ENCODE measurements around the gene ITM2C.

Gene ITM2C

DNA sequence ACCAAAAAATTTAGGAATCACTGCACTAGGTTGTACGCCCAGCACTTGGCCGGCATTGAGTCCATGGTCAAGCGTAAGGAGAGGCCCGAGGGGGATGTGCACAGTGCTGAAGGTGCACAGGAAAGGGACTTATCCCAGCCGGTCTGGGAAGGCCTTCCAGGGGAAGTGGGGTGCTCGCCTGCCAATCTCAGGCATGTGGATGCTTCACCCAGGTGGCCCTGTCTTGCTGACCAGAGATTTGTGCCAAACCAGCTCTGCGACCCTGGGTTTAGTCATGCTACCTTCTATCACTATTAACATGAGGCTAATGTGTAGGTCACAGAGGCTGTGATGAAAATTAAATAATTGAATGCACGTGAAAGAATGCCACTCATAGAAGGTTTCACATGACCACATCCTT is 1.7 kb upstream of the ITM2C start:
- Histone ChIP-seq H3K14ac (ENCODE audit: low read length in 2 of 2) (no peak overlapping the region), H2BK120ac (ENCODE audit: low read depth, low read length) (no peak overlapping the region), H4K8ac (ENCODE audit: low read length) (no peak overlapping the region), H2BK5ac (ENCODE audit: low read depth, low read length, poor library complexity, severe bottlenecking) (no peak overlapping the region), H3K4me2 (ENCODE audit: low read length, poor library complexity, severe bottlenecking) (no peak overlapping the region), H3K79me1 (replicated peaks; ENCODE audit: low read length, poor library complexity, severe bottlenecking) (no peaks in the 10 kb centered on the region), H3K27me3 (ENCODE audit: control insufficient read depth in 1 of 2, insufficient read depth in 1 of 2, low read length in 2 of 2) (peaks cover 22 to 50% of the 10 kb centered on the region in 2 experiments), H3K23ac (ENCODE audit: low read length in 2 of 2) (no peak overlapping the region), H3K9me3 (ENCODE audit: control insufficient read depth, low read length) (peaks cover 4% of the 10 kb centered on the region), H3K4me1 (ENCODE audit: control insufficient read depth, insufficient read depth, low read depth, low read length) (peaks cover 27% of the 10 kb centered on the region), H2BK15ac (ENCODE audit: low read depth, poor library complexity, severe bottlenecking) (no peak overlapping the region), H2BK12ac (ENCODE audit: low read length in 2 of 2) (no peak overlapping the region), H3K18ac (ENCODE audit: low read depth in 1 of 2, low read length in 2 of 2) (no peak overlapping the region), H3K9ac (ENCODE audit: low read length) (no peak overlapping the region), H4K91ac (ENCODE audit: low read length) (no peak overlapping the region), H3K36me3 (ENCODE audit: control insufficient read depth in 1 of 2, insufficient read depth in 2 of 2, low read depth in 1 of 2, low read length in 2 of 2) (no peaks in the 10 kb centered on the region), H3K4me3 (ENCODE audit: insufficient read depth in 1 of 2, low read depth in 1 of 2, low read length in 2 of 2) (no peak overlapping the region), H2AK5ac (ENCODE audit: low read length, severe bottlenecking) (no peak overlapping the region), H3K27ac (ENCODE audit: low read length, poor library complexity, severe bottlenecking) (no peak overlapping the region), H3K4ac (ENCODE audit: low read depth in 1 of 2, low read length in 2 of 2) (no peak overlapping the region), H2AFZ (ENCODE audit: low read depth, low read length) (no peak overlapping the region)
- 75% methylated on average over 7 of the region's 8 CpGs for WGBS
- DNase-seq = no peak

DNA sequence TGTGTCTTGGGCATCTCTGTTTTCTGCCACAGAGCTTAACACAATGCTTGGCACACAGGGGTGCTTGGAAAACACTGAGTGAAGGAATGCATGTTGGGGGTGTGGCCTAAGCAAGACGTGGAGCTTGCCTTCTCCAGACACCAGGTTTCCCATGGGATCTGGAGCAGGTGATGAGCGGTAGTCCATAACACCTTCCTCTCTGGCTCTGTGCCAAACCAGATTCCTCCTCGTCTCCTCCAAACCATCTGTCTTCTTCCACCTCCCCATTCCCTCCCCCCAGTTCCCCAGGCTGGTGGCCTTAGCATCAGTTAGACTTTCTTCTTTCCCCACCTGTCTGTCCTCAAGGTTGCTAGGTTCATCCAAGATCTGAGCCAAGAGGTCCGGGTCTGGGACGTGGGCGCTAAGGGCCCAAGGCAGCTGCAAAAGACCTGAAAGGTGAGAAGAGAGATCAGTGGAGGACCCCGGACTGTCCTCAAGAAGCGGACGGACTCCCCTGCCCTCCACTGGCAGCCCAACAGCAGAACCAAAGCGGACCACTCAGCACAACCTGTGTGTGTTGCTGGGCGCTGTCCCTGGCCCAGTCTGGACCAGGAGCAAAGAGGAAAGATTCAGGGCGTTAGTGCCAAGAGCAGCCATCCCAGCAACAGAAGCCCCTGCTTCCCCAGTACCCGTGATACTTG is 1.2 kb upstream of the ITM2C start:
- Histone ChIP-seq H3K36me3 (ENCODE audit: control insufficient read depth in 1 of 2, insufficient read depth in 2 of 2, low read depth in 1 of 2, low read length in 2 of 2) (no peaks in the 10 kb centered on the region), H3K27me3 (ENCODE audit: control insufficient read depth in 1 of 2, insufficient read depth in 1 of 2, low read length in 2 of 2) (peaks cover 22 to 45% of the 10 kb centered on the region in 2 experiments)

DNA sequence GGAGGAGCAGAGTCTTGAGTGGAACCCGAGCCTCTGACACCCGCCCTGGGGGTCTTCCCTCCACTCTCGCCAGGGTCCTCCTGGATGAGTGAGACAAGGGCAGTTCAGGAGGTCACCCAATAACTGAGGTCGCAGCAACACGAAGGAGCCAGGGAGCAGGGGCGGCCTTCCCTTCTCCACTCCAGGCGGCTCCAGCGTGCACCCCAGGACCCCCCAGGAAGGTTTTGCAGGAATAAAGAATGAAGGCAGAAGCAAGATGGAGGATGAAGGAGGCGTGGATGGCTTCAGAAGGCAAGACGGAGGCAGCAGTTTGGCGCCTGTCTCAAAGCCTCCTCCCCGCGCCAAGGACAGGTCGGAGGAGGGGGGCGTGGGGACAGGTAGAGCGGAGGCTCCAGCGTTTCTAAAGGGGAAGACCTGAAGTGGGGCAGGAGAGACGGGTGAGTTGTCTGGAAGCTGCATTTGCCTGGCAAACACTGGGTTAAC is 579 bp upstream of the ITM2C start:
- H4K8ac ChIP-seq (ENCODE audit: low read length) = peak overlapping the region; percentile 45
- no peaks in the 10 kb centered on the region for H3K9me3 ChIP-seq (ENCODE audit: control insufficient read depth, low read length)
- no peak overlapping the region for H2BK5ac ChIP-seq (ENCODE audit: low read depth, low read length, poor library complexity, severe bottlenecking)
- no peak overlapping the region for H4K91ac ChIP-seq (ENCODE audit: low read length)
- WGBS = 38% methylated on average over 18 of the region's 18 CpGs
- peak overlapping the region in 1 of 2 experiments; percentile 4 for H3K18ac ChIP-seq (ENCODE audit: low read depth in 1 of 2, low read length in 2 of 2)
- H2BK120ac ChIP-seq (ENCODE audit: low read depth, low read length) = no peak overlapping the region
- H3K14ac ChIP-seq (ENCODE audit: low read length in 2 of 2) = no peak overlapping the region
- H3K36me3 ChIP-seq (ENCODE audit: control insufficient read depth in 1 of 2, insufficient read depth in 2 of 2, low read depth in 1 of 2, low read length in 2 of 2) = no peaks in the 10 kb centered on the region
- H3K27ac ChIP-seq (ENCODE audit: low read length, poor library complexity, severe bottlenecking) = no peak overlapping the region
- H2AK5ac ChIP-seq (ENCODE audit: low read length, severe bottlenecking) = no peak overlapping the region
- no peaks in the 10 kb centered on the region for H3K79me1 ChIP-seq (replicated peaks; ENCODE audit: low read length, poor library complexity, severe bottlenecking)
- no peak for DNase-seq
- peak overlapping the region; percentile 67 for H3K9ac ChIP-seq (ENCODE audit: low read length)
- H3K4ac ChIP-seq (ENCODE audit: low read depth in 1 of 2, low read length in 2 of 2) = no peak overlapping the region
- peak overlapping the region; percentile 16 for H2AFZ ChIP-seq (ENCODE audit: low read depth, low read length)
- peak overlapping the region; percentile 54 for H2BK15ac ChIP-seq (ENCODE audit: low read depth, poor library complexity, severe bottlenecking)
- H3K4me3 ChIP-seq (ENCODE audit: insufficient read depth in 1 of 2, low read depth in 1 of 2, low read length in 2 of 2) = peak overlapping the region; percentile 80 to 93
- peak overlapping the region; percentile 60 for H3K4me2 ChIP-seq (ENCODE audit: low read length, poor library complexity, severe bottlenecking)
- H3K23ac ChIP-seq (ENCODE audit: low read length in 2 of 2) = no peak overlapping the region
- H3K4me1 ChIP-seq (ENCODE audit: control insufficient read depth, insufficient read depth, low read depth, low read length) = peaks cover 38% of the 10 kb centered on the region
- no peak overlapping the region for H2BK12ac ChIP-seq (ENCODE audit: low read length in 2 of 2)
- peaks cover 22 to 41% of the 10 kb centered on the region in 2 experiments for H3K27me3 ChIP-seq (ENCODE audit: control insufficient read depth in 1 of 2, insufficient read depth in 1 of 2, low read length in 2 of 2)

More for the DNA sequence above, 1.2 kb upstream of the ITM2C start:
- Histone ChIP-seq H2BK120ac (ENCODE audit: low read depth, low read length) (no peak overlapping the region), H3K4me1 (ENCODE audit: control insufficient read depth, insufficient read depth, low read depth, low read length) (peaks cover 32% of the 10 kb centered on the region), H3K4ac (ENCODE audit: low read depth in 1 of 2, low read length in 2 of 2) (no peak overlapping the region), H4K91ac (ENCODE audit: low read length) (no peak overlapping the region), H3K9ac (ENCODE audit: low read length) (no peak overlapping the region), H3K79me1 (replicated peaks; ENCODE audit: low read length, poor library complexity, severe bottlenecking) (no peaks in the 10 kb centered on the region), H3K23ac (ENCODE audit: low read length in 2 of 2) (no peak overlapping the region), H2BK15ac (ENCODE audit: low read depth, poor library complexity, severe bottlenecking) (peak overlapping the region; percentile 54), H3K18ac (ENCODE audit: low read depth in 1 of 2, low read length in 2 of 2) (no peak overlapping the region), H2AK5ac (ENCODE audit: low read length, severe bottlenecking) (no peak overlapping the region), H3K14ac (ENCODE audit: low read length in 2 of 2) (no peak overlapping the region), H2BK12ac (ENCODE audit: low read length in 2 of 2) (no peak overlapping the region), H3K9me3 (ENCODE audit: control insufficient read depth, low read length) (peaks cover 2% of the 10 kb centered on the region), H2AFZ (ENCODE audit: low read depth, low read length) (no peak overlapping the region), H3K27ac (ENCODE audit: low read length, poor library complexity, severe bottlenecking) (no peak overlapping the region), H4K8ac (ENCODE audit: low read length) (no peak overlapping the region), H3K4me3 (ENCODE audit: insufficient read depth in 1 of 2, low read depth in 1 of 2, low read length in 2 of 2) (no peak overlapping the region), H2BK5ac (ENCODE audit: low read depth, low read length, poor library complexity, severe bottlenecking) (no peak overlapping the region), H3K4me2 (ENCODE audit: low read length, poor library complexity, severe bottlenecking) (no peak overlapping the region)
- 75% methylated on average over 12 of the region's 13 CpGs for WGBS
- DNase-seq = no peak

DNA sequence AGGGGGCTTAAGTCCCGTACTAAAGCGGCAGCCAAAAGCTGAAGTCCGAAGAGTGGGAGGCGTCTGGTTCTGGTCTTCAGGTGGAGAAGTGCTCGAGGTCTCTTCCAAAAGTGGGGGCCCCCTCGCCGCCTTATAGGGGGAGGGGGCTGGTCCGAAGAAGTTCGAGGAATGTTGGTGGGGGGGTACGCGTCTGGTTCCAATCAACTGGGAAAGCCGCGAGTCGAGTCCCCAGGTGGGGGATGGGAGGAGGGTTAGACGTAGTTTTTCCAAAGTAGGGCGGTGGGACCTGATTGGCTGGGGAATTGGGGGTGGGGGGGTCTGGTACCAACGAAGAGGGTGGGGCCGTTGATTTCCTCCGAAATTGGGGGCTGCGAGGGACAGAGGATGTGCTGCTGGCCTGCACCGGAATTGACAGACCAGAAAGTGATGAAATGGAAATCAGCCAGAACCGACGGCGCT is 594 bp downstream of the ITM2C start:
- Histone ChIP-seq H3K9me3 (ENCODE audit: control insufficient read depth, low read length) (no peaks in the 10 kb centered on the region), H2BK12ac (ENCODE audit: low read length in 2 of 2) (peak overlapping the region in 1 of 2 experiments; percentile 85), H3K27me3 (ENCODE audit: control insufficient read depth in 1 of 2, insufficient read depth in 1 of 2, low read length in 2 of 2) (peaks cover 22 to 41% of the 10 kb centered on the region in 2 experiments), H3K4me1 (ENCODE audit: control insufficient read depth, insufficient read depth, low read depth, low read length) (peaks cover 49% of the 10 kb centered on the region), H2BK120ac (ENCODE audit: low read depth, low read length) (peak overlapping the region; percentile 87), H3K79me1 (replicated peaks; ENCODE audit: low read length, poor library complexity, severe bottlenecking) (no peaks in the 10 kb centered on the region), H3K4me3 (ENCODE audit: insufficient read depth in 1 of 2, low read depth in 1 of 2, low read length in 2 of 2) (peak overlapping the region; percentile 80 to 93), H4K8ac (ENCODE audit: low read length) (peak overlapping the region; percentile 96), H3K23ac (ENCODE audit: low read length in 2 of 2) (no peak overlapping the region), H2AFZ (ENCODE audit: low read depth, low read length) (peak overlapping the region; percentile 51), H3K4ac (ENCODE audit: low read depth in 1 of 2, low read length in 2 of 2) (peak overlapping the region; percentile 80 to 88), H3K9ac (ENCODE audit: low read length) (peak overlapping the region; percentile 78), H3K36me3 (ENCODE audit: control insufficient read depth in 1 of 2, insufficient read depth in 2 of 2, low read depth in 1 of 2, low read length in 2 of 2) (peaks cover 0 to under 1% of the 10 kb centered on the region in 2 experiments), H4K91ac (ENCODE audit: low read length) (peak overlapping the region; percentile 86), H2BK15ac (ENCODE audit: low read depth, poor library complexity, severe bottlenecking) (peak overlapping the region; percentile 87), H2BK5ac (ENCODE audit: low read depth, low read length, poor library complexity, severe bottlenecking) (peak overlapping the region; percentile 62), H3K4me2 (ENCODE audit: low read length, poor library complexity, severe bottlenecking) (peak overlapping the region; percentile 69), H3K14ac (ENCODE audit: low read length in 2 of 2) (peak overlapping the region; percentile 61 to 82), H3K27ac (ENCODE audit: low read length, poor library complexity, severe bottlenecking) (no peak overlapping the region), H2AK5ac (ENCODE audit: low read length, severe bottlenecking) (no peak overlapping the region), H3K18ac (ENCODE audit: low read depth in 1 of 2, low read length in 2 of 2) (peak overlapping the region; percentile 74 to 96)
- peak; percentile 36 for DNase-seq
- WGBS = under 1% methylated on average over 24 of the region's 24 CpGs

Measured in mesenchymal stem cell (in vitro differentiated cells and primary cell).